HepG2 (cell line): ENCODE data around the gene RNF5. TPM values are rescaled to one million over a fixed set of nuclear protein-coding genes. Genes with fewer than 3 reads are reported as not detected.

Source experiments
- ATAC-seq: fragments of 200-7000 bp; cut with Tn5 transposase; 3 replicates; pipeline ENCODE4 v1.9.1; 2020; ENCODE audit warnings: mild to moderate bottlenecking, moderate library complexity
- BruUV-seq: library from RNA; stranded (reverse); fragments of 400-500 nt; replicated peaks from 2 replicates; lab custom pipeline; 2021; lab: Mats Ljungman, UMichigan
- CTCF ChIA-PET: fragments of 300-600 bp; formaldehyde crosslinking; extraction: SDS; loops from one replicate; lab custom pipeline; 2021; ENCODE audit warnings: low total read pairs, inconsistent platforms, low intra/inter-chr PET ratio; lab: Yijun Ruan, JAX
- POLR2A ChIA-PET: fragments of 350-600 bp; sonication (Branson Sonifier 250); formaldehyde crosslinking; loops from one replicate; lab custom pipeline; 2020; ENCODE audit warnings: antibody characterized with exemption, inconsistent platforms; lab: Yijun Ruan, JAX
- DNase-seq: peaks from one replicate; pipeline ENCODE4 v3.0.0-alpha.2; 2015; ENCODE audit warnings: low spot score
- FAIRE-seq: peaks from 3 replicates; lab custom pipeline; 2011; peaks lifted over from hg19 to GRCh38; lab: Jason Lieb, UNC
- H2AFZ ChIP-seq: one replicate; pipeline ENCODE4 v1.6.1; 2011; ENCODE audit warnings: low read length, inconsistent platforms
- H3K27ac ChIP-seq: fragments of 300-600 bp; 3 replicates; pipeline ENCODE4 v1.8.0; 2011; ENCODE audit warnings: mixed run types, mild to moderate bottlenecking, mixed read lengths, low read length, inconsistent platforms; ENCODE audit not compliant: insufficient read depth; ENCODE audit errors: extremely low read length
- H3K27me3 ChIP-seq, 2 experiments: fragments of 200-600 bp in 1 of 2; 2 replicates in 1 of 2; 3 replicates in 1 of 2; pipeline versions ENCODE4 v1.6.0 to v1.8.0; 2011; ENCODE audit warnings: low read length in 2 of 2, mild to moderate bottlenecking in 2 of 2, moderate library complexity in 2 of 2, inconsistent platforms in 1 of 2; ENCODE audit not compliant: insufficient read depth in 2 of 2, control insufficient read depth in 1 of 2
- H3K36me3 ChIP-seq, 2 experiments: fragments of 200-600 bp in 1 of 2; replicated peaks in 1 of 2; 2 replicates in 1 of 2; 3 replicates in 1 of 2; pipeline versions ENCODE4 v1.5.1 to v1.8.0; 2011; ENCODE audit warnings: low read length in 2 of 2, inconsistent platforms in 1 of 2; ENCODE audit not compliant: insufficient read depth in 2 of 2, control insufficient read depth in 1 of 2
- H3K4me1 ChIP-seq: 2 replicates; pipeline ENCODE4 v1.5.1; 2012; ENCODE audit warnings: low read length, inconsistent platforms; ENCODE audit not compliant: insufficient read depth
- H3K4me2 ChIP-seq: 2 replicates; pipeline ENCODE4 v1.6.0; 2011; ENCODE audit warnings: low read depth, low read length, inconsistent platforms
- H3K4me3 ChIP-seq, 3 experiments: fragments of 200-600 bp in 1 of 3; sonication (generic), shearing (Covaris generic) in 1 of 3; replicated peaks in 1 of 3; 2 replicates each; pipeline ENCODE4 v1.5.1; 2011 to 2016; ENCODE audit warnings: low read length in 3 of 3, inconsistent platforms in 2 of 3, low read depth in 2 of 3, mild to moderate bottlenecking in 2 of 3, control low read depth in 1 of 3, mixed read lengths in 1 of 3; ENCODE audit not compliant: insufficient read depth in 1 of 3
- H3K79me2 ChIP-seq: one replicate; pipeline ENCODE4 v1.6.1; 2011; ENCODE audit warnings: low read length, inconsistent platforms; ENCODE audit not compliant: insufficient read depth
- H3K9ac ChIP-seq: 2 replicates; pipeline ENCODE4 v1.6.0; 2011; ENCODE audit warnings: mild to moderate bottlenecking, low read depth, low read length, inconsistent platforms; ENCODE audit not compliant: insufficient read depth
- H3K9me3 ChIP-seq: 2 replicates; pipeline ENCODE4 v1.5.1; 2012; ENCODE audit warnings: mild to moderate bottlenecking, low read length
- H4K20me1 ChIP-seq: 2 replicates; pipeline ENCODE4 v1.6.0; 2011; ENCODE audit warnings: inconsistent platforms, mild to moderate bottlenecking, low read length, moderate library complexity; ENCODE audit not compliant: insufficient read depth
- ATRX ChIP-seq: sonication (generic); formaldehyde crosslinking; IDR thresholded peaks from 2 replicates; pipeline ENCODE4 v1.4.0; 2020; ENCODE audit warnings: missing genetic modification reagents, borderline replicate concordance
- GABPA ChIP-seq, 2 experiments: IDR thresholded peaks; 2 replicates each; pipeline ENCODE4 v1.6.1; 2011 to 2016; ENCODE audit warnings: low read depth in 2 of 2, low read length in 1 of 2, missing biosample characterization in 1 of 2, missing genetic modification characterization in 1 of 2
- KMT2B ChIP-seq: IDR thresholded peaks from 2 replicates; pipeline ENCODE4 v1.6.1; 2016; ENCODE audit warnings: missing genetic modification reagents, missing compliant biosample characterization
- MED13 ChIP-seq: sonication (generic); formaldehyde crosslinking; IDR thresholded peaks from 2 replicates; pipeline ENCODE4 v1.5.0; 2020; ENCODE audit warnings: missing genetic modification reagents
- NFYC ChIP-seq: IDR thresholded peaks from 2 replicates; pipeline ENCODE4 v1.6.1; 2016; ENCODE audit warnings: missing genetic modification reagents, missing compliant biosample characterization
- TIGD3 ChIP-seq: sonication (generic); formaldehyde crosslinking; IDR thresholded peaks from 2 replicates; pipeline ENCODE4 v1.5.1; 2020; ENCODE audit warnings: mild to moderate bottlenecking, missing genetic modification reagents, borderline replicate concordance
- ZC3H4 ChIP-seq: sonication (generic); formaldehyde crosslinking; IDR thresholded peaks from 2 replicates; pipeline ENCODE4 v1.4.0; 2020; ENCODE audit warnings: missing genetic modification reagents, borderline replicate concordance
- ZNF333 ChIP-seq: sonication (generic); formaldehyde crosslinking; IDR thresholded peaks from 2 replicates; pipeline ENCODE4 v1.4.0; 2020; ENCODE audit warnings: mild to moderate bottlenecking, missing genetic modification reagents, borderline replicate concordance
- ZNF891 ChIP-seq: sonication (generic); formaldehyde crosslinking; IDR thresholded peaks from 2 replicates; pipeline ENCODE4 v1.5.0; 2020; ENCODE audit warnings: mild to moderate bottlenecking, missing genetic modification reagents
- WGBS: methylation state at CpG from one replicate; pipeline ENCODE4 v1.1.6; 2017; ENCODE audit warnings: low lambda C conversion rate; 5-methylcytosine and 5-hydroxymethylcytosine counted together
- in situ Hi-C: cut with HindIII; loops from 2 replicates; pipeline ENCODE4 v1.10.0; 2017; ENCODE audit warnings: low pct_unique_long_range_greater_than_20kb; ENCODE audit not compliant: extremely low pct_ligation_motif_present
- intact Hi-C: fragments of 100-400 bp; cut with micrococcal nuclease; formaldehyde crosslinking; loops from one replicate; pipeline ENCODE4 v1.10.0; 2022; ENCODE audit not compliant: unreplicated experiment
- polyA plus RNA-seq, 8 experiments: library from polyadenylated mRNA; depleted of rRNA in 3 of 8; stranded (reverse) in 7 of 8; unstranded in 1 of 8; fragments of >200 nt; fragmentation: Illumina TruSeq in 4 of 8; extraction: Trizol in 4 of 8; gene quantifications; 2 replicates each; pipeline versions ENCODE4 v1.2.1 to v1.2.3, GENCODE V29; 2011 to 2016; ENCODE audit warnings: low read depth in 4 of 8, missing spikeins in 1 of 8, mixed read lengths in 1 of 8; ENCODE audit not compliant: insufficient read depth in 1 of 8
- total RNA-seq, 5 experiments: library from RNA; depleted of rRNA; stranded (reverse); fragments of >200 nt; fragmentation: Illumina TruSeq; extraction: Trizol; gene quantifications; 2 replicates each; pipeline ENCODE4 v1.2.3, GENCODE V29; 2016; ENCODE audit warnings: low read depth in 1 of 5
- TF ChIP-seq, protein P1 (sequence below): sonication (generic); formaldehyde crosslinking; IDR thresholded peaks from 2 replicates; pipeline ENCODE4 v1.8.0; 2022; ENCODE audit warnings: missing genetic modification reagents, low read depth, mild to moderate bottlenecking, borderline replicate concordance

RNF5 gene
- total and polyA plus RNA-seq, 2 of the 13 experiments (the other 11 are each of a cell fraction or from before 2014, with no cell fraction given), result 98.0 to 131 TPM

DNA sequence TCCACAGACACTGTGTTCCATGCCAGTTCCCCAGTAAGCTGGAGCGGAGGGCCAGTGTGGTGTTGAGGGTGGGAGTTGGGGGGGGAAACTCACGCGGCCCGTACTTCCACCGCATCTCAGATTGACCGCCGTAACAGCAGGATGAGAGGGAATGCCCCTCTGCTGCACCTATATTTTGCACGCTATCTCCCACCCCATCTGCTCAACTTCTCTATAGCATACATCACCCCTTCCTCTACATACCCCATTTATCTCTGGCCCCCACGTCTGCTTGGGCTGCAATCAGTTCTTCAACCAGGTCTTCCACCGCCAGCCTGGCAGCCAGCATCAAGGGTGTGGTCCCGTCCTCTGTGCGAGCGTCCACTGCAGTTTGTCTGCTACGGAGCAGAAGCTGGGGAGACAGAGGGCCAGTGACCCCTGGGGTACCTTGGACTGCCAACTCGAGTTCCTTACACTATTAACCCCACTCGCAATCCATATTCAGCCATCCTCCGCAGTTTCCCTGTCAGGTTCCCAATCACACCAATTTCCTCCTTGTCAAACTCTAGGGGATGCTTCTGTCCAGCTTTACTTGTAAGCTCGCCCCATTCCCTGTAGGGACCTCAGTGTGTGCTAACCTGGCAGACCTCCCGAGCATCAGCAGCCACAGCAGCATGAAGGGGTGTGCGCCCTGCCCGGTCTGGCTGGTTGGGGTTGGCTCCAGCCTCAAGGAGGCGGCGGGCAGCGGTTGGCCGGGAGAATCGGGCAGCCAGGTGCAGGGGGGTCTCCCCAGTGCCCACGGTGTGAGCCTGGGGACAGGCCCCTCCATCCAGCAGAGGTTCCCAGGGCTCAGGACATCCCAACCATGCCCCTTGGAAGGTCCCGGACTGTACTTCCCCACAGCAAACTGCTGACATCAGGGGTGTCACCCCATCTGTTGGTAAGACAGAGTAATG, 18.7 kb downstream of the RNF5 start (continued):
- TF ChIP-seq, protein P1, sequence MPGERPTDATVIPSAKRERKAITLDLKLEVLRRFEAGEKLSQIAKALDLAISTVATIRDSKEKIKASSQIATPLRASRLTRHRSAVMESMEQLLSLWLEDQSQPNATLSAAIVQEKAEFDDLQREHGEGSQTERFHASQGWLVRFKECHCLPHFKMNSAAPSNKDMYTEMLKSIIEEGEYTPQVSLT (CRISPR knock-in tag), result no peak
- TF ChIP-seq GABPA (IDR thresholded peaks at IDR 0.05; ENCODE audit: low read depth, low read length) (no peak), GABPA (CRISPR knock-in tag; IDR thresholded peaks at IDR 0.05; ENCODE audit: low read depth) (no peak), ZNF891 (CRISPR knock-in tag) (no peak)
- TF ChIP-seq, all 625 proteins: peak for 14

- POLR2A ChIA-PET, result interaction anchor here (1.1 kb wide), 1 partner anchor 22 kb away, joined by 8 read pairs; the partner anchor contains the start of gene AGPAT1
Observed at GRCh38 chr6:32198345-32198696, 20.1 kb downstream of the RNF5 start.

More at GRCh38 chr6:32198345-32198696, 20.1 kb downstream of the RNF5 start:
- TF ChIP-seq, protein P1 (CRISPR knock-in tag), result no peak
- TF ChIP-seq KMT2B (CRISPR knock-in tag) (no peak), ZC3H4 (CRISPR knock-in tag) (no peak), ATRX (CRISPR knock-in tag) (no peak), TIGD3 (CRISPR knock-in tag) (no peak), MED13 (no peak), ZNF333 (CRISPR knock-in tag) (no peak), NFYC (CRISPR knock-in tag) (no peak)
- TF ChIP-seq, all 625 proteins: peak for 0
- DNase-seq, result no peak
- Histone ChIP-seq H4K20me1 (no peaks in the 10 kb centered on the region), H2AFZ (no peak overlapping the region), H3K36me3 (no peaks in the 10 kb centered on the region), H3K4me2 (no peak overlapping the region), H3K4me3 (no peak overlapping the region), H3K27me3 (peaks cover 2 to 24% of the 10 kb centered on the region in 2 experiments; a peak in 4 of 5 replicates), H3K9ac (no peak overlapping the region), H3K4me1 (peaks cover 43% of the 10 kb centered on the region), H3K9me3 (no peaks in the 10 kb centered on the region), H3K27ac (no peak overlapping the region), H3K79me2 (no peaks in the 10 kb centered on the region)
- intact Hi-C loops (loop anchor here (5.0 kb wide), 2 partner anchors 34 to 81 kb away; no protein-coding TSS in a partner anchor), in situ Hi-C loops (no loop called here)
- WGBS, result 34% methylated on average over 3 of the region's 3 CpGs
- no peak for FAIRE-seq
- CTCF ChIA-PET, result no interaction called here
- BruUV-seq, result no TSS peak
- no peak for ATAC-seq
